ENCODE measurements around the gene WEE1.

WEE1 gene

DNA sequence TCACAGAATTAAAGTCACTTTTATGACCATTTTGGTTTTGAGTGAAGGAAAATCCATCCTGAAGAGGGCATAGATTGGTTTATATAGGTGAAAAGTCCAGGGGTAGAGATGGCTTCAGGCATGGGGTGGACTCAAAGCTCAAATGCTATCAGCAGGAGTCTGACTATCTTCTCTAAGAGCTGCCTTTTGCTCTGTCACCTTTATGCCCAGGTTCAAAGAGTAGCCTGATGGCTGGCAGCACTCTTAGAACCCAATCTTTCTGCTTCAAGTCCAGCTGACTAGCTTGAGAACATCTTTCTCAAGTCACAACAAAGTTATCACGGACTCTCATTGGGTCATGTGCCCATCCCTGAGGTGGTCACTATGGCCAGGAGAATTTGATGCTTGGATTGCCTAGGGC, 63.2 kb downstream of the WEE1 start:
- TF ChIP-seq EZH2 (IDR thresholded peaks at IDR 0.05) (no peak), POLR2AphosphoS5 (IDR thresholded peaks at IDR 0.05; ENCODE audit: borderline replicate concordance, low read depth, low read length) (no peak), FOXP2 (optimal IDR thresholded peaks at IDR 0.05; ENCODE audit: control extremely low read depth, extremely low read length, insufficient read depth) (no peak)
- Histone ChIP-seq H3K36me3 (ENCODE audit: insufficient read depth, low read length) (no peaks in the 10 kb centered on the region), H3K9ac (ENCODE audit: insufficient read length) (no peak overlapping the region), H3K9me3 (ENCODE audit: low read depth, low read length) (no peaks in the 10 kb centered on the region), H3K27ac (no peak overlapping the region), H3K4me3 (no peak overlapping the region)
- no peak for DNase-seq (ENCODE audit: low read depth, low spot score)

DNA sequence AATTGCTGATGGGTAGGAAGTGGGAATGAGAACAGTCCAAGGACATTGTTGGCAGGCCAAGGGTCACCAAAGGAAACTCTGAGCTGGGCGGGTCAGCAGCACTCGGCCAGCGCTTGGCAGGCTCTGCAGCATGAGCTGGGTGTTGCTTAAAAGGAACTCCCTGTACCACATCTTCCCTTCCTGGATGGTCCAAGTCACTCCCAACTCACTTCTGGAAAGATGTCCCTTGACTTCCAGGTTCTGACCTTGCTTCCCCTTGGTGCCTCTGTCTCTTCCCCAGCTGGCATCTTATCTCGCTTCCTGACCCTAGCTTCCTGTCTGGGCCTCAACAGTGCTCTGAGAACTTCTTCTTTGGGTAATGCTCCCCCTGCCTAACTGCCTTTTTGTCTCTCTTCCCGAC, 65.6 kb downstream of the WEE1 start:
- no peak for TF ChIP-seq EZH2 (IDR thresholded peaks at IDR 0.05)
- no peak for TF ChIP-seq FOXP2 (optimal IDR thresholded peaks at IDR 0.05; ENCODE audit: control extremely low read depth, extremely low read length, insufficient read depth)
- no peak for TF ChIP-seq POLR2AphosphoS5 (IDR thresholded peaks at IDR 0.05; ENCODE audit: borderline replicate concordance, low read depth, low read length)
- no peaks in the 10 kb centered on the region for H3K9me3 ChIP-seq (ENCODE audit: low read depth, low read length)
- no peaks in the 10 kb centered on the region for H3K36me3 ChIP-seq (ENCODE audit: insufficient read depth, low read length)
- H3K9ac ChIP-seq (ENCODE audit: insufficient read length): no peak overlapping the region
- H3K4me3 ChIP-seq: no peak overlapping the region
- DNase-seq (ENCODE audit: low read depth, low spot score): no peak
- H3K27ac ChIP-seq: no peak overlapping the region

Data from SK-N-MC (cell line).